Caco-2 (cell line): ENCODE measurements around the gene MYOF. TPM values are rescaled to one million over a fixed set of nuclear protein-coding genes. Genes with fewer than 3 reads are reported as not detected.

Source experiments
- BruUV-seq: library from RNA; stranded (reverse); fragments of 400-500 nt; replicated peaks from 2 replicates; lab custom pipeline; 2021; lab: Mats Ljungman, UMichigan
- CTCF ChIA-PET: fragments of 300-600 bp; sonication (Branson Sonifier 250); formaldehyde crosslinking; loops from one replicate; lab custom pipeline; 2022; ENCODE audit warnings: antibody characterized with exemption; lab: Charles Lee
- POLR2A ChIA-PET: fragments of 300-600 bp; sonication (Branson Sonifier 250); formaldehyde crosslinking; loops from one replicate; lab custom pipeline; 2022; ENCODE audit warnings: antibody characterized with exemption; lab: Charles Lee
- DNase-seq, 2 experiments: peaks; one replicate each; pipeline versions ENCODE4 v3.0.0 to v3.0.0-alpha.2; 2020 to 2022
- H3K27me3 ChIP-seq: replicated peaks from 2 replicates; pipeline ENCODE4 v1.6.0; 2011; ENCODE audit warnings: low read length; ENCODE audit not compliant: control insufficient read depth, insufficient read depth
- H3K36me3 ChIP-seq: 2 replicates; pipeline ENCODE4 v1.5.1; 2011; ENCODE audit warnings: low read length; ENCODE audit not compliant: control insufficient read depth, insufficient read depth
- H3K4me1 ChIP-seq: fragments of 250-450 bp; sonication (Bioruptor Pico); 2 replicates; pipeline ENCODE4 v1.5.1; 2020; ENCODE audit warnings: mild to moderate bottlenecking
- H3K4me3 ChIP-seq: 2 replicates; pipeline ENCODE4 v1.5.1; 2011; ENCODE audit warnings: low read depth, mild to moderate bottlenecking, control low read depth, low read length
- H3K9me3 ChIP-seq: fragments of 250-450 bp; sonication (Bioruptor Pico); 2 replicates; pipeline ENCODE4 v1.5.1; 2020; ENCODE audit warnings: mild to moderate bottlenecking, moderate library complexity
- H3K27ac Mint-ChIP-seq: one replicate; pipeline ENCODE4 v1.8.0; 2022; ENCODE audit warnings: mixed read lengths; ENCODE audit not compliant: unreplicated experiment
- H3K27me3 Mint-ChIP-seq: one replicate; pipeline ENCODE4 v1.8.0; 2022; ENCODE audit warnings: mixed read lengths; ENCODE audit not compliant: insufficient read depth, unreplicated experiment
- H3K36me3 Mint-ChIP-seq: one replicate; pipeline ENCODE4 v1.8.0; 2022; ENCODE audit warnings: mild to moderate bottlenecking, mixed read lengths; ENCODE audit not compliant: insufficient read depth, unreplicated experiment
- H3K4me1 Mint-ChIP-seq: one replicate; pipeline ENCODE4 v1.8.0; 2022; ENCODE audit warnings: low read depth, mixed read lengths; ENCODE audit not compliant: unreplicated experiment
- H3K4me3 Mint-ChIP-seq: one replicate; pipeline ENCODE4 v1.8.0; 2022; ENCODE audit warnings: mild to moderate bottlenecking, moderate library complexity, mixed read lengths; ENCODE audit not compliant: unreplicated experiment
- H3K9me3 Mint-ChIP-seq: one replicate; pipeline ENCODE4 v1.8.0; 2022; ENCODE audit warnings: mixed read lengths; ENCODE audit not compliant: unreplicated experiment
- CTCF ChIP-seq, 2 experiments: fragments of 200-600 bp in 1 of 2; IDR thresholded peaks; 1 replicate in 1 of 2; 2 replicates in 1 of 2; pipeline versions ENCODE4 v1.5.1 to v1.8.0; 2011 to 2022; ENCODE audit warnings: antibody characterized with exemption in 1 of 2, control low read depth in 1 of 2, inconsistent platforms in 1 of 2, low read depth in 1 of 2, low read length in 1 of 2, mild to moderate bottlenecking in 1 of 2, moderate library complexity in 1 of 2; ENCODE audit not compliant: insufficient read depth in 1 of 2, severe bottlenecking in 1 of 2, unreplicated experiment in 1 of 2
- intact Hi-C: fragments of 100-400 bp; cut with micrococcal nuclease; formaldehyde crosslinking; loops from one replicate; pipeline ENCODE4 v1.10.0; 2022; ENCODE audit not compliant: unreplicated experiment
- total RNA-seq: library from RNA; stranded (reverse); gene quantifications from 2 replicates; pipeline ENCODE4 v1.2.3, GENCODE V29; 2022

The MYOF gene
- total RNA-seq, 1 experiment from 2014 or later, result 148 TPM

- 0 out of 2 replicates have a peak, but pooled peaks cover 13% of the 10 kb centered on the region for H3K4me1 ChIP-seq
- peaks cover 27% of the 10 kb centered on the region for H3K4me1 Mint-ChIP-seq
These were observed 103.0 kb downstream of the MYOF start for GRCh38 chr10:93378997-93379730.

DNA sequence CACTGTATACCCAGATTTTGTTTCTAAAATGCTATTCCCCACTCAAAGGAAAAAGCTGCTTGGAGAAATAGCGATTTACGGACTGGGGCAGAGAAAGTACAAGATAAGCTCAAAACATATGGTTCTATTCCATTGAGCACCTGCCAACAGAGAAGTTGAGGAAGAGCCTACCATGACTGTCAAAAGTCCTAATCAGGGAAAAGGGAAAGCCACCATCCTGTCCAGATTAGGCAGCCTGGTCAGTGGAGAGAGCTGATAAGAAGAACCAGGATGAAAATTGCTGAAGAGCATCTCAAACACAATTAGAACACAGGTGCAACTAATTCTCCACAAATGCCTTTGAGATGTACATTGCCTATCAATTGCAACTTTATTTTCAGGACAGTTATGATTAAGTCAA lies 104.1 kb downstream of the MYOF start:
- Mint-ChIP-seq H3K4me3 (no peak overlapping the region), H3K27me3 (no peaks in the 10 kb centered on the region), H3K27ac (no peak overlapping the region), H3K36me3 (peaks cover 63% of the 10 kb centered on the region), H3K4me1 (peaks cover 27% of the 10 kb centered on the region), H3K9me3 (no peaks in the 10 kb centered on the region)
- no peak for DNase-seq
- Histone ChIP-seq H3K36me3 (no peaks in the 10 kb centered on the region; the same call in 1 of the 2 replicates), H3K4me3 (no peak overlapping the region), H3K9me3 (no peaks in the 10 kb centered on the region), H3K27me3 (no peaks in the 10 kb centered on the region), H3K4me1 (0 out of 2 replicates have a peak, but pooled peaks cover 13% of the 10 kb centered on the region)
- no peak for TF ChIP-seq CTCF (IDR thresholded peaks at IDR 0.05; ENCODE audit: insufficient read depth in 1 of 2, low read depth in 1 of 2, low read length in 1 of 2, severe bottlenecking in 1 of 2, unreplicated experiment in 1 of 2)
- intact Hi-C loops, result no loop called here
- ChIA-PET CTCF (interaction anchor here (0.7 to 6.1 kb wide), 4 partner anchors 31 to 303 kb away, joined by 3 to 112 read pairs (median 4); partner anchors contain the start of genes CEP55 and MYOF), POLR2A (no interaction called here)
- BruUV-seq, result no TSS peak

More at GRCh38 chr10:93378997-93379730, 103.0 kb downstream of the MYOF start:
- H3K36me3 Mint-ChIP-seq, result peaks cover 62% of the 10 kb centered on the region
- ChIA-PET CTCF (no interaction called here), POLR2A (no interaction called here)
- H3K9me3 Mint-ChIP-seq, result no peaks in the 10 kb centered on the region
- intact Hi-C loops, result no loop called here
- Histone ChIP-seq H3K27me3 (no peaks in the 10 kb centered on the region), H3K4me3 (no peak overlapping the region), H3K36me3 (no peaks in the 10 kb centered on the region; the same call in 1 of the 2 replicates), H3K9me3 (no peaks in the 10 kb centered on the region)
- no TSS peak for BruUV-seq
- H3K27me3 Mint-ChIP-seq, result no peaks in the 10 kb centered on the region
- no peak for DNase-seq
- peak overlapping the region; percentile 19 for H3K27ac Mint-ChIP-seq
- TF ChIP-seq CTCF (IDR thresholded peaks at IDR 0.05; ENCODE audit: insufficient read depth in 1 of 2, low read depth in 1 of 2, low read length in 1 of 2, severe bottlenecking in 1 of 2, unreplicated experiment in 1 of 2), result no peak
- no peak overlapping the region for H3K4me3 Mint-ChIP-seq

DNA sequence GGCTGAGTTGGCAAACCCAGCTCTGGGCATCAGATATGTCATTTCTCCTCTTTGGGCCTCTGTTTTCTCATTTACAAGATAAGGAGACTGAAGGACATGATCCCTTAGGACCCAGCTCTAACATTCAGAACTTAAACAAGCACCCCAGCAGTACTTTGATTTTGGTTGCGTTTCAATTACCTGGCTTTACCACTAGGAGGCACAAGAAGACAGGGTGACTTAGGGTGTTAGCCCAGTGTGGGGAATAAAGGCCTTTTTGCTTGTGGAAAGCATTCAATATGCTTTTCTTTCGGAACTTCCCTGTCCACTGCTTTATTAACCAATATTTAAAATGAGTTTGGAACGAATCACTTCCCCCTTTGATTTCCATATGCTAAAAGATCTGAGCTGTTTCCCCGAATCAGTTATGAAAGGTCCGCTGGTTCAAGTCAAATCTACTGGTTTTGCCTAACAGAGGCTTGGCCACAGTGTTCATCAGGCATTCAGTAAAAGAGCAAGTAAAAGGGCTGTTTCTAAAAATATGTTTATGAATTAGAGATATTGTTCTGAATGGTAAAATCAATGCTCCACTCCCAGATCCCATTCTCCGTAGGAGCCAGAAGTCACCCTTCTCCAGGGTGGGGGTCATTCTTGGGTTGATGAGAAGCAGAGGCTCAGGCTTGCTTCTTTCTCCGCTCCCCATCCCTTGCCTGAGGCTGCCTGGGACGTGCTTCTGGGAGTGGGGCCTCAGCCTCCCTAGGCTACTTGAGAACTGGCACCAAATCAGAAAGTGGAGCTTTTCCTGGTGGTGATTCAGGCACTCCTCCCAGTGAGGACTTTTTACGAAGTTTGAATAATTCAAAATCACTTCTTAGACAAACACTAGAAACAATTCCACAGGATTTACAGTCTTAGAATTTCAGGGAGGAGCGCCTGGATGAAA lies 105.5 kb downstream of the MYOF start:
- H3K9me3 ChIP-seq, result no peaks in the 10 kb centered on the region
- no peaks in the 10 kb centered on the region for H3K27me3 ChIP-seq
- ChIA-PET CTCF (interaction anchor here (0.5 to 6.1 kb wide), 15 partner anchors 13 to 326 kb away, joined by 3 to 112 read pairs (median 4); partner anchors contain the start of genes FRA10AC1 and MYOF), POLR2A (no interaction called here)
- Mint-ChIP-seq H3K9me3 (no peaks in the 10 kb centered on the region), H3K4me1 (peaks cover 27% of the 10 kb centered on the region), H3K27ac (peak overlapping the region; percentile 60), H3K36me3 (peaks cover 76% of the 10 kb centered on the region), H3K27me3 (no peaks in the 10 kb centered on the region), H3K4me3 (no peak overlapping the region)
- peak; percentile 89 to 91 for TF ChIP-seq CTCF (IDR thresholded peaks at IDR 0.05; ENCODE audit: insufficient read depth in 1 of 2, low read depth in 1 of 2, low read length in 1 of 2, severe bottlenecking in 1 of 2, unreplicated experiment in 1 of 2)
- H3K4me3 ChIP-seq, result no peak overlapping the region
- intact Hi-C loops, result loop anchor here (1.0 kb wide), 3 partner anchors 106 to 304 kb away; partner anchors contain the start of gene MYOF
- no TSS peak for BruUV-seq
- H3K4me1 ChIP-seq, result 0 out of 2 replicates have a peak, but pooled peaks cover 13% of the 10 kb centered on the region
- H3K36me3 ChIP-seq, result no peaks in the 10 kb centered on the region; the same call in 1 of the 2 replicates
- DNase-seq, result peak; percentile 56 to 80
